B cell (primary cell): Measurements from ENCODE around the gene PLA2G6.

Source experiments
- EZH2 ChIP-seq: IDR thresholded peaks from 2 replicates; pipeline ENCODE4 v1.6.1; 2012; ENCODE audit warnings: borderline replicate concordance, low read depth, mild to moderate bottlenecking, moderate library complexity, low read length; ENCODE audit not compliant: insufficient read depth, poor library complexity, severe bottlenecking
- TF ChIP-seq, protein P1 (sequence below): fragments of 200-600 bp; IDR thresholded peaks from one replicate; pipeline ENCODE4 v1.8.0; 2022; ENCODE audit warnings: antibody characterized with exemption, mild to moderate bottlenecking

DNA sequence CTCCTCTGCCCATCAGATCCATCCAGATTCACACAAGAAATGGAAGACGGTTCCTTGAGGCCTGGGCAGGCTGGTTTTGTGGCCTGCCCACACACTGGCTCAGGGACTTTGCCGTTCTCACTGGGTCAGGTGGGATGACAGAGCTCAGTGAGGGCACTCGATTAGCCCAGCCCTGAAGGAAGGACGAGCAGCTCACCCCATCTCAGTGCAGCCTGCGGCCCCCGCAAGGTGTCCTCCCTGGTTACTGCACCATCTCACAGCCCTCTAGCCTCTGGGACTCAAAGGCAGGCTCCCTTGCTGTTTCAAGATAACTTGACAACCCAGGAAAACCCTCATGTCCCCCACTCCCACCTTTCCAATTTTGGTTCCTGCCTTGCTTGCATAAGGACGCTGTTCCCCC lies 101.8 kb downstream of the PLA2G6 start:
- no peak for TF ChIP-seq EZH2
- TF ChIP-seq, protein P1, sequence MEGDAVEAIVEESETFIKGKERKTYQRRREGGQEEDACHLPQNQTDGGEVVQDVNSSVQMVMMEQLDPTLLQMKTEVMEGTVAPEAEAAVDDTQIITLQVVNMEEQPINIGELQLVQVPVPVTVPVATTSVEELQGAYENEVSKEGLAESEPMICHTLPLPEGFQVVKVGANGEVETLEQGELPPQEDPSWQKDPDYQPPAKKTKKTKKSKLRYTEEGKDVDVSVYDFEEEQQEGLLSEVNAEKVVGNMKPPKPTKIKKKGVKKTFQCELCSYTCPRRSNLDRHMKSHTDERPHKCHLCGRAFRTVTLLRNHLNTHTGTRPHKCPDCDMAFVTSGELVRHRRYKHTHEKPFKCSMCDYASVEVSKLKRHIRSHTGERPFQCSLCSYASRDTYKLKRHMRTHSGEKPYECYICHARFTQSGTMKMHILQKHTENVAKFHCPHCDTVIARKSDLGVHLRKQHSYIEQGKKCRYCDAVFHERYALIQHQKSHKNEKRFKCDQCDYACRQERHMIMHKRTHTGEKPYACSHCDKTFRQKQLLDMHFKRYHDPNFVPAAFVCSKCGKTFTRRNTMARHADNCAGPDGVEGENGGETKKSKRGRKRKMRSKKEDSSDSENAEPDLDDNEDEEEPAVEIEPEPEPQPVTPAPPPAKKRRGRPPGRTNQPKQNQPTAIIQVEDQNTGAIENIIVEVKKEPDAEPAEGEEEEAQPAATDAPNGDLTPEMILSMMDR, result no peak
